Measurements from ENCODE around the gene GSC2. TPM values are rescaled to one million over a fixed set of nuclear protein-coding genes. Genes with fewer than 3 reads are reported as not detected.

The GSC2 gene
- total and polyA plus RNA-seq, 9 of the 15 experiments (the other 6 are each of a cell fraction or from before 2014, with no cell fraction given) = not detected

GRCh38 chr22:19121631-19122142 lies 28.4 kb downstream of the GSC2 start (continued):
- TF ChIP-seq ETV5 (CRISPR knock-in tag; IDR thresholded peaks at IDR 0.05; ENCODE audit: low read depth) (no peak), PATZ1 (CRISPR knock-in tag; IDR thresholded peaks at IDR 0.05; ENCODE audit: borderline replicate concordance) (no peak), ZNF444 (CRISPR knock-in tag; IDR thresholded peaks at IDR 0.05) (no peak), EP300 (IDR thresholded peaks at IDR 0.05; ENCODE audit: low read length) (no peak), ZNF445 (CRISPR knock-in tag; IDR thresholded peaks at IDR 0.05; ENCODE audit: low read depth) (no peak), NCOA2 (IDR thresholded peaks at IDR 0.05; ENCODE audit: partially characterized antibody in 2 of 2) (no peak), ZNF740 (CRISPR knock-in tag; IDR thresholded peaks at IDR 0.05) (no peak), ZNF740 (tag; IDR thresholded peaks at IDR 0.05) (no peak), VEZF1 (CRISPR knock-in tag; IDR thresholded peaks at IDR 0.05) (no peak), NFRKB (IDR thresholded peaks at IDR 0.05; ENCODE audit: low read depth) (no peak), ZNF785 (CRISPR knock-in tag; IDR thresholded peaks at IDR 0.05) (no peak)

Measured in K562 (cell line).